GM21825 (cell line): ENCODE results near the gene BATF.

Source experiments
- ATAC-seq: cut with Tn5 transposase; IDR thresholded peaks from one replicate; pipeline ENCODE4 v1.9.1; 2021; ENCODE audit warnings: mild to moderate bottlenecking, moderate library complexity; ENCODE audit not compliant: unreplicated experiment

The BATF gene

DNA sequence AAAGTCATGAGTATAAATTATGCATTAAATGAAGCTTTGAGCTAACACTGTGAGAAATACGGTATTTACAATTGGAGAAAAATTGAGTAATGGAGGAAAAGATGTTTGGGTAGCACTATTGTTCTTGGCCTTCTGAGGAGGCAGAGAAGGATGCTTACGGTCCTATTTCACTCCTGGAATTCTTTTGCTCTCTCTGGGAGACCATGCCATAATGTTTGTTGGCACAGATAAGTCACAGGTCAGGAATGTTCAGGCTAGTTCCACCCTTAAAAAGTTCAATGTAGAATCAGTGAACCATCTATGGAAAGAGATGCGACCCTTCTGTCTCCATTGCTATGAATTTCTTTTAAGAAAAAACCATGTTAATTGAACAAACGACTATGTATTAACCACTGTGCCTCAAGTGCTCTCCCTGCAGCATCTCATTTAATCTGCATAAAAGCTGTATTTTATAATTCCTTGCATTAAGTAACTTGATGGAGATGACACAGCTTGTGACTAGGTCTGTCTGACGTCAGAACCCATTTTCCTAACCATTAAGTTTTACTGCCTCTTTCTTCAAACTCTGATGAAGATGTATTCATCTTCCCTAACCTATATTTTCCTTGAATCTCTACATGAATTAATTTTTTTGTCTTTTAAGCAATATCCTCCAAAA lies 9.5 kb downstream of the BATF start:
- no peak for ATAC-seq

DNA sequence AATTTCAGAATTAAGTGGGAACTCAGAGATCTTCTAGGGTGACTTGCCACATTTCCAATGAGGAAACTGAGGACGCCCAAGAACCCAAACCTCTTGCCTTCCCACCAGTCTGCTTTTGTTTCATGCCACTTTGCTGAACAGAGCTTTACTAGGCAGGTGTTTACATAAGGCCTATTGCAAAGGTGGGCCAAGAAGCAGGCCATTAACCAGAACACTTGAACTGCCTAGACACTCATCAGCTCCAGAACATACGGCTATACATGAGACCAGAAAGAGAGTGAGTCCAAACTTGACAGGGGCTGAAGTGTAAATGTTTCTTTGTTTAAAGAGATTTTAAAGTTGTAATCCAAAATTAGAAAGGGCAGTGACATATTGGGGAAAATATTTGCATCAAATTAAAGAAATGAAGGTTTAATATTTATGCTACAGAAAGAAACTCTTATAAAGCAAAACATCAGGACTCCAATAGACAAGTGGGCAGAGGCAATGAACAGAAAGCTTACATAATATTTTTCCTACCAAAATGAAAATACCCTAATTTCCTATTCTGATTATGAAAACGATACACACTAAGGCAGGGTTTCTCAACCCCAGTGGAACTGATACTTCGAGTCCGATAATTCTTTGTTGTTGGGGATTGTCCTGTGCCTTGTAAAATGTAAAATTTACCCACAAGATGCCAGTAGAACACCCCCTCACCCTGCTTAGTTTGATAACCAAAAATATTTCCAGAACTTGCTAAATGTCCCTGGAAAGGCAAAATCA lies 11.7 kb downstream of the BATF start:
- ATAC-seq = no peak

DNA sequence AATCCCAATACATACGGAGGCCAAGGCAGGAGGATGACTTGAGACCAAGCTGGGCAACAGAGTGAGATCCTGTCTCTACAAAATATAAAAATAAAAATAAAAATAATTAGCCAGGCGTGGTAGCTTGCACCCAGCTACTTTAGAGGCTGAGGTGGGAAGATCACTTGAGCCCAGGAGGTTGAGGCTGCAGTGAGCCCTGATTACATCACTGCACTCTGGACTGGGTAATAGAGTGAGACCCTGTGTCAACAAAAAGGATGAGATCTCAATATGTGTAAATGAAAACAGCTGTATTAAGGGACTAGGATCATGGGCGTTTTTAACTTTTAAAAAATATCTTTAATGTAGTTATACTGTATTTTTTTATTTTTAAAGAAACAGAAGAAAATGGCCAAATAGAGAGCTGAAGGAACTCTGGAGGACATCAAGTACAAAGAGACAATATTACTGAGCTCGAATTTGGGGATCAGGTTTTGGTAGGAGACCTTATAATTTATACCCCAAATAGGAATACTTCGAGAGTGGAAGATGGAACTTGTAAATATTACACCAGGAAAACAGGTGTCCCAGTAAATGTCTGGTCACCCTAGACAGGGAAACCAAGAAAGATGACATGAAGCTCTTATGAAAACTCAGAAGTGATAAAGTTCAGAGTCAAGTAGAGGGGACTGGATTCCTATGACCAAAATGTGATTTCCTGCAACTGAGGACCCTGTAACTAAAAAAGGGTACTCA lies 13.1 kb downstream of the BATF start:
- no peak for ATAC-seq

DNA sequence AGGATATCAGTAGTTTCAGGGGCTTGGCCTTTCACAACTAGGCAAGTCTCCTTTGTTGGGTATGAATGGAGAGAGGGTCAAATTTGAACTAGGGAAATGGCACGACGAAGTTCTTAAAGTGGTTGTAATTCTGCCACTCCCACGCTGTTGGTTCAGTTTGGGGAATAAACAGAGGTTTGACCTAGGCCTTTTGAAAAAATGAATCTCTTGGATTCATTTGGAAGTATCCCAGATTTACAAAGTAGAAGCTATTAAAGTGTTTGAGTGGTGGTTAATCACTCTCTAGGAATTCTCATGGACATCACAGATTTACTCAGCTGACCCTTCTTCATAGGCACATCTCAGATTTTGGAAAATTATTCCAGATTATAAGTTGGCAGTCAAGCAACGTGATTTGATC lies 14.8 kb downstream of the BATF start:
- ATAC-seq = no peak

DNA sequence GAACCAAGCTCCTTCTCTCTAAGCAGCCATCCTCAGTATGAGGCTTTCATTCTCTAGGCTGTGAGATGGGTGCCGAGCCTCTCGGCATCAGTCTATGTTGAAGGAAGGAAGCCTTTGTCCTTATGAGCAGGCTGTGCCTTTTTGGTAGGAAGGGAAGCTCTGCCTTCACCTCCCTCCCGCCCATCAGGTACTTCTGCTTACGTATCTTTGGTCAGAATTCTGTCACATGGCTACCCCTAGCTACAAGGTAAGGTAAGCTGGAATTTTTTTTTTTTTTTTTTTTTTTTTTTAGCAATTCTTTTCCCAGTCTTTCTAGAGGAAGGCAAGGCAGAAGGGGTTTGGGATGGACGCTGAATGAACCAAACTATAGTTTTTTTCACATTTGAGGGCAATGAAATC lies 16.9 kb downstream of the BATF start:
- no peak for ATAC-seq

DNA sequence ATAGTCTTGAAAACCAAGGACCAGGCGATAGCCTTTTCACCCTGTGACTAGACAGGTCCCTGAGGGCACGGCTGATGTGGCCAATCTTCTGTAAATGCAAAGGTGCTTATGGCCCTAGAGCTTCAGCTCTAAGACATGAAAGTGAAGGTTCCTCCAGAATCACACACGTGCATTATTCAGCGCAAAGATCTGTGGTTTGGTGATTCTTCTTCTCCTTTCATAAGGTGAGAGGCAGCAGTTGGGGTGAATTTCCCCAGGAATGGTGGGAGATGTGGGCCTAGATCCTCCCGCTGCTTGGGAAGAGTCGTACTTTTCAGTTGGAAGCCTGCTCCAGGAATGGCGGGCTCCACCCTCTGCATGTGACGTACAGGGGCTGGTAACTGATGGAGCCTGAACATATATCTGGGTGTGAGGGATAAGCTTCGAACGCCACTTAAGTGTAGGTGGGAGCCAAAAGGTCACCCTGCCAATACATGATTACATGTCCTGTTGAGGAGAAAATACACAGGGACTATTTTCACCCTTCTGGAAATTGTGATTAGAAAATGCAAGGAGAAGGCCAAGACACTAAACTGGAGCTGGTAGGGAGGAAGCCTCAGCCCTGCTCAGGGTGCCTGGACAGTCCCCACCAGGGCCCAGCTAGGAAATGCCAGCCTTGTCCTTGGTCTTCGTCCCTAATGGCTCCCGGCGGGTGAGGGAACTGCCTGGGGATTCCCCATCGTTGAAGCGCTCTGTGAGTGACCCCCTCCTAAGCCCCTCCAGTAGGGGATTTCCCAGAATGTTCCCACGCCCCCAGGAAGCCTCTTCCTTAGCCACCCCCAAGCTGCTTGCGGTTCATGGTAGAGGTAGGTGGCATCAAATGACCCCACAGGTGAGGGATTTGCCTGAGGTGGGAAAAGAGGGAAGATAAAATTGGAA lies 17.6 kb downstream of the BATF start:
- ATAC-seq = peak; percentile 46

DNA sequence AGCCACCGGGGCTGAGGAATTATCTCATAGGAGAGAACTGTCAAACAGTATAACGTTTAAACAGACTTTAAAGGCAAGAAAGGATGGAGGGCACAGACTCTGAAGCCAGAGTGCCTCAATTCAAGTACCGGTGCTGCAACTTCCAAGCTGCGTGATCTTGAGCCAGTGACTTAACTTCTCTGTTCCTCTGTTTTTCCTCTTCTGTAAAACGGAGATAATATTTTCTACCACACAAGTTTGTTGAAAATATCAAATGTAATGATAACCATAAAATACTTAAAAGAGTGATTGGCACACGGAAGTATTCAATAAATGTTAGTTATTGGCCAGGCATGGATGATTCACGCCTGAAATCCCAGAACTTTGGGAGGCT lies 18.2 kb downstream of the BATF start:
- ATAC-seq = no peak

DNA sequence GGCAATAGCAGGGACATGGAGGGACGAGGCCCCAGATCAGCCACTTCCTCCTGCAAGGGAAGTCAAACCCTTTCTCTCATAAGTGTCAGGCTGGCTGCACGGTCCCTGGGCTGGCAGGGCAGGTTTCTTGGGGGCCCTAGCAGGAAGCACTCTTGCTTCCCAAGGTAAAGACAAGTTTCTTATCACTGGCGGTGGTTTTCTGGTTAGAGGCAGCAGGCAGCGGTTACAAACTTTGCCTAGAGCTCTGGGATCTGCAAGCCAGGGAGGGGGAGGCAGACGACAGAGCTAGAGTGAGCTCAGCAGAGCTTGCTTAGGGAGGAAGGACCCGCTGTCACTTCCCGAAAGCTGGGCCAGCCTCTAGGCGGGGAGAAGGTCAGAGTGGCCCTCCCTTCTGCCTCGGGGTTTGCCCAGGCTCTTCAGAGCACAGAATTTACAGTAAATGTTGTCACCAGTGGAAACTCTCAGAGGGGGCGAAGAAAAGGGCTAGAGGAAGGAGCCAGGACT lies 20.4 kb downstream of the BATF start:
- ATAC-seq = peak; percentile 46

DNA sequence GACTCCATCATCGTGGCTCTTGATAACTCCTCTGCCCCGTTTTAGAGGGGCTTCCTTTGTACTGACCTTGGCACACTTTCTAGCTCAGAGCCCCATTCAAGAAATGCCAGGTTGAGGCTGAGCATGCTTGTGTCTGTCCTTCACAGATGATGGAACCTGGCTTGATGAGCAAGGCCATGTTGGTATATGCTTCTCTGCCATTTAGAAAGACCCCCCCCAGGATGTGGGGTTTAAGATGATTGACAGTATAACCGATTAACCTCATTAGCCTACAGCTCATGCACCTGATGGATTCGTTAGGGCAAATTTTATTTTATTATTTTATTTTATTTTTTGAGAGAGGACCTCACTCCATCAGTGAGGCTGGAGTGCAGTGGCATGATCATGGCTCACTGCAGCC lies 21.0 kb downstream of the BATF start:
- peak; percentile 3 for ATAC-seq

DNA sequence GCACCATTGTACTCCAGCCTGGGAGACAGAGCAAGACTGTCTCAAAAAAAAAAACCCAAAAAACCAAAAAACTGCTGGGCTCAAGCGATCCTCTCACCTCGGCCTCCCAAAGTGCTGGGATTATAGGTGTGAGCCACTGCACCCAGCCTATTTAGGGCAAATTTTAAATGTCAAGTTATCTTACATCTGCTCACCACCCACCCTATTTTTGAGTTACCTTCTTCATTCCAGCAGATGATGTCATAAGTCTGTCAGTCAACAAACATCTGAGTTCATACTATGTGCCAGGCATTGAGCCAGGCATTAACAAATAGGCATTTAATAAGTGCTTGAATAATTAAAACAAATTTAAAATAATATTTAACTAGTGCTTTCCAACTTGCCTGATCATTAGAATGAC lies 21.5 kb downstream of the BATF start:
- ATAC-seq = no peak

DNA sequence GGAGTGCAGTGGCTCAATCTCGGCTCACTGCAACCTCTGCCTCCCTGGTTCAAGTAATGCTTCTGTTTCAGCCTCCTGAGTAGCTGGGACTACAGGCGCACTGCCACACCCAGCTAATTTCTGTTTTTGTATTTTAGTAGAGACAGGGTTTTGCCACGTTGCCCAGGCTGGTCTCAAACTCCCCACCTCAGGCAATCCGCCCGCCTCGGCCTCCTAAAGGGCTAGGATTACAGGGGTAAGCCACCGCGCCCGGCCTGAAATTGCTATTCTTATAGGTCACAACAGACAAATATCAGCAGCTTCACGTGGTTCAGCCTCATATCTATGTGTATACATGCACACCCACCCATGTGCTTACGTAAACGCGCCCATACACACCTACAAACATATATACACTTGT lies 23.6 kb downstream of the BATF start:
- ATAC-seq = no peak

DNA sequence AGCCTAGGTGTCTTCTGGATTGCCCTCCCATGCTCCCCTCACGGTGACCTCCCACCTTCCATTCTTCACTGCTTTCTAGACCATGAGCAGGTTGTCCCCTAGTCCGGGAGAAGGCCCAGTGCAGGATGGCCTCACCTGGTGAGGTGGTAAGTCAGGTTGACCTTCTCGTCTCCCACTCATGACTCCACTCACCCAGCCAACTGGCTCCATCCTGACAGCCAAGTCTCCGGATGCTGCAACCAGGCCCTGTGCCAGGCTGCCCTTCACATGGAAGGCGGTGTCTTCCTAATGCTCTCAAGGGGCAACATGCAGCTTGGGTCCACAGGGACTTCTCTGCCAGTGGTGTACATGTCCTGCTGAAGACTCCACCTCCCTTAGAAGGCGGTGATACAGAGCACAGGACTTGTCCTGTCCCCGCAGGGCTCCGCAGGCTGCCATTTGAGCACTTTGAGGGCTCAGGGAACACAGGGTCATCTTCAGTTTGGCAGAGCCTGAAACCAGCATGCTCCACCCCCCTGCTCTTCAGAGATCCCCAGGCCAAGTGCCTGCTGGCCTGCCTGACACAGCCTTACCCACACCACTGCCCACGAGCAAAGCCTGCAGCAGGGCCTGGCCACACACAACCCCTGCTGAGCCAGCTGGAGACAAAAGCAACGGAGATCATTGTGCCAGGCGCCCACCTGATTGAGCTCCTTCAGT lies 25.4 kb downstream of the BATF start:
- no peak for ATAC-seq

DNA sequence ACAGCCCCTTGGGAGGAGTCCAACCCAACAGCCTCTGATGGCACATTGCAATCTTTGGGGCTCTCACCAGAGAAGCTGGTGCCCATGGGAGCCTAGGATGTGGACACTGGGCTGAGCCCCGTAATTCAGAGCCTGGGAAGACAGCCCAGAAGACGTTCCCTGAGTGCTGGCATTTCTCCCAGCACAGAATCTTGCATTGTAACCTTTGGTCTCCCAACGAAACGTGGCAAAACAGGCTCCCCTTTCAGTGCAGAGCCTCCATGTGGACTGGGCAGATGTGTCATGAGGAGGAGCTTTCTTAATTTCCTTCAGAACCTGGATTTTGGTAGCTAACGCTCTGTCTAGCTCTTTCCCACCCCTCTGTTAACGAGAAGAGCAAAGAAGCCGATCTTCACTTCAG lies 26.3 kb downstream of the BATF start:
- ATAC-seq = no peak

DNA sequence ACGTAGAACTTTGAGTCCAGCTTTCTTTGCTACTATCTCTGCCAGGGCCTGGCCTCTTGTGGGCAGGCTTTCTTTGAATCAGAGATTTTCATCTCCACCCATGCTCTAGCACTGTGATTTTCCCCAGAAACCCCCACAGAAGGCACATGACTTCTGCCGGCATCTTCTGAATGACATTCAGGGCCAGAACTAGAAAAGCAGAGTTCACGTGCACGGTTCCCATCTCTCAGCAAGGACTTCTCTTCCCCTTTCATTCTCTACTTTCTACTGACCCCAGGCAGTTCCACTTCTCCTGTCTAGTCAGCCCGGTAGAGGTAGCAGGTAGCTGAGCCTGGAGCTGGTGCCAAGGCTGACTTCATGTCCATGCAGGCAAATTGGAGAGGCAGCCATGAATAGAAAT lies 26.9 kb downstream of the BATF start:
- peak; percentile 57 for ATAC-seq

DNA sequence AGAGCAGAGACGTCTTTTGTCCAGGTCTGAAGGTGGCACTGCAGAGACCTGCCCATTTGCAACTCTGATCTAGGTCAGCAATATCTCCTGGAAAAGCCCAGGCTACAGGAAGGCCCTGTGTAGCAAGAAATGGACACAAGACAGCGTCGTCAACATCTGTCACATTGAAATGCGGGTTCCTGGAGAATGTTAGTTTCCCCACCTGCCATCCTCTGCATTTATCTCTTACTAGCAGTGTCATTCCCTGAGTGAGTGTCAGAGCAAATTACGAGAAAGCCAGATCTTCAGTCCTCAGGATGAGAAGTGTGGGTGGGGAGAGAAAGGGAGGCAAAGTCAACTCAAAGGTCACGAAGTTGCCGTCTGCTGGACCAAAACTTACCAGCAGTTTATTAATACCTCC lies 28.8 kb downstream of the BATF start:
- no peak for ATAC-seq

DNA sequence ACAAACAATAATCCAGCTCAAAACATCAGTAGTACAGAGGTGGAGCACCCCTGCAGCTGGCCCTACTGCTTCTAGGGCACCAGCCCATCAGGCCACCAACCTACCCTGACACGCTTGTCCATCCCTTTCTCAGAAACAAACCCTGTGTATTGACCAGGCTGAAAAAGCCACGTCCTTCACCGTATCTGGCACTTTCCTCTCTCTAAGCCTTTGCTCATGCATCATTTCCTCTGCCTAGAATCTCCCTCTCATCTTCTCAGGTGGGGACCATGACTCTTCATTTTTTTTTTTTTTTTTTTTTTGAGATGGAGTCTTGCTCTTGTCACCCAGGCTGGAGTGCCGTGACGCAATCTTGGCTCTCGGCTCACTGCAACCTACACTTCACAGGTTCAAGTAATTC lies 30.9 kb downstream of the BATF start:
- ATAC-seq = no peak

DNA sequence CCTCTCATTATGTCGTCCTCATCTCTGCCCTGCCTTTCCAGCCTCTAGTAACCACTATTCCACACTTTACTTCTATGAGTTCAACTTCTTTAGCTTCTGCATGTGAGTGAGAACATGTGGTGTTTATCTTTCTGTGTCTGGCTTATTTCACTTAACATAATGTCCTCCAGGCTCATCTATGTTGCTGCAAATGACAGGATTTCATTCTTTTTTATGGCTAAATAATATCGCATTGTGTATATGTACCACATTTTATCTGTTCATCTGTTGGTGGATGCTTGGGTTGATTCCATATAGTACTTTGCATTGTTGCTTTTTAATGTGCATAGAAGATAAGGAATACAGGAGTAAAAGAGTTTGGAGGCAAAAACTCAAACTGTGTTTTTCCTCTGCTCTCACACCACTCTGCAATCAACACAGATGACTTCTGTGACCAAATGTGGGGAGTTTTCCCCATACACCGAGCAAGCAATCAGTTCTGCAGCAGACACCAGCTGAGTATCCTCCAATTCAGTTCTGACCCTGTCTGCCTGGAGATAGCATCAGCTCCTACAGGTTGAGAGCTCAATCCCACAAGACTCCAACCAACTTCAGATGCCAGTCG lies 31.6 kb downstream of the BATF start:
- ATAC-seq = no peak

DNA sequence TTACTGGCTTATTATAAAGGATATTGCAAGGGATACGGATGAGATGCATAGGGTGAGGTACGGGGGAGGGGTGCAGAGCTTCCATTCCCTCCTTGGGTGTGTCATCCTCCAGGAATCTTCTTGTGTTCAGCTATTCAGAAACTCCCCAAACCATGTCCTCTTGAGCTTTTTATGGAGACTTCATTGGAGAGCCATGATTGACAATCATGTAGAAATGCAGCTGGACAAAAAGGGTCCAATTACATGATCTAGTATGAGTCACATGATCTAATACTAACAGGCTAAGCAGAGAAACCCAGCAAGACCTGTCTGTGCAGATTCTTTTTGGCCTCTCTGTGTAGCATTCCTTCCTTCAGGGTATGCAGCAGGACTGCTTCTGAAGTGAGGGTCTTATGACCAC lies 32.2 kb downstream of the BATF start:
- no peak for ATAC-seq

DNA sequence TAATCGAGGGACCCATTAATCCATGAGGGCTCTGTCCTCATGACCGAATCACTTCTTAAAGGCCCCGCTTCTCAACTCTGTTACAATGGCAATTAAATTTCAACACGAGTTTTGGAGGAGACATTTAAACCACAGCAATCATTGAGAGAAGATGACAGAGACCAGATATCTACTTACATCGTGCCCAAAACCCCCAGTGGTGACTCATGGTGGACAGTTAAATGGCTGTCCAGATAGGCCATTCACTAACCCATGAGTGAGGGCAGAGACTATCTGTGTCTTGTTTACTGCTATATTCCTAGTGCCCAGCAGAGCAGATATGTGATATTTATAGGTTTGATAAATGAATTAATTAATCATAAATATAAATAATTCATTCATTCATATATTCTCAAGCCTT lies 36.2 kb downstream of the BATF start:
- ATAC-seq = no peak

DNA sequence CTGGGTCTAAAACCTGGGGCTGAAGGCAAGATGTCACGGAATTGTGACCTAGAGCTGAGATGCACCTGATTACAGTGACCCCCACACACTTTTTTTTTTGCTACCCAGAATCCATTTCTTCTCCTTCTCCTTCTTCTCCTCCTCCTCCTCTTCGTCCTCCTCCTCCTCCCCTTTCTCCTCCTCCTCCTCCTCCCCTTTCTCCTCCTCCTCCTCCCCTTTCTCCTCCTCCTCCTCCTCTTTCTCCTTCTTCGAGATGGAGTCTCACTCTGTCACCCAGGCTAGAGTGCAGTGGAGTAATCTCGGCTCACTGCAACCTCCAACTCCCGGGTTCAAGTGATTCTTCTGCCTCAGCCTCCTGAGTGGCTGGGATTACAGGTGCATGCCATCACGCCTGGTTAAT lies 36.8 kb downstream of the BATF start:
- no peak for ATAC-seq
